ENCODE results near the gene PKP3.
"Not testable (repeated sequence)": the region's sequence is repeated elsewhere in the genome, so short reads cannot be mapped to it uniquely, and the experiment has no call there.

The PKP3 gene

DNA sequence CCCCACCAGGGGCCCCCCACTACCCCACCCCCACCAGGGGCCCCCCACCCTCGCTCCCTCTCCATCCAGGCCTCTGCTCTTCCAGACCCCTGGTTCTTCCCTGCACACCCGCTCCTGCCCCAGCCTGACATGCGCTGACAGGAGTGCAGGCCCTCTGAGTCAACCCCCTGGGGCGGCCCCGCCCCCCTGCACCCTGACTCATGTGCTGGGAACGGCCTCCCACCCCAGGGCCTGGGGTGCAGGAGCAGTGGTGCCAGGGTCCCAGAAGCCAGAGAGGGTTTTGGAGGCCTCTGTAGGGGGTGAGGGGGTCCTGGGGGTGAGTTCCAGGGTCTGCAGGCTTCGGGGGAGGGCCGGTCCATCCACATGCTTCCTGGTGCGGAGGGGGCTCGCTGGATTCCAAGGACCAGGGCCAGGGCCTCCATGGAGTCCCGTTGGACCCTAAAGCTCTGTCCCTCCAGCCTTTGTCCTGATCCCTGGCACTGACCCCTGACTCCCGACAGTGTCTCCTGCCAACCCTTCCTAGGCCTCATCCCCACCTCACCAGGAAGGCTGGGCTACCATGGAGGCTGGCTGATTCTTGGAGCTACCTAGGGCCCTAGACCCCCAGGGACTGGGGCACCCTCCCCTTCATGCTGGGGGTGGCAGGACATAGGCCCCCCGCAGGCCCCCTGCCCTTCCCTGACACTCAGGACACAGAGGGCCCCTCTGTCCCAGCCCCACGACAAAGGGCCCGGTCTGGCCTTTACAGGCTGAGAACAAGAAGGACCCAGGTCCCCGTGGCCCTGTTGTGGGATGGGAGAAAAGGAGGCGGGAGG is 583 bp upstream of the PKP3 start:
- DNase-seq (ENCODE audit: extremely low read depth in 1 of 2, low read depth in 1 of 2), result no peak

DNA sequence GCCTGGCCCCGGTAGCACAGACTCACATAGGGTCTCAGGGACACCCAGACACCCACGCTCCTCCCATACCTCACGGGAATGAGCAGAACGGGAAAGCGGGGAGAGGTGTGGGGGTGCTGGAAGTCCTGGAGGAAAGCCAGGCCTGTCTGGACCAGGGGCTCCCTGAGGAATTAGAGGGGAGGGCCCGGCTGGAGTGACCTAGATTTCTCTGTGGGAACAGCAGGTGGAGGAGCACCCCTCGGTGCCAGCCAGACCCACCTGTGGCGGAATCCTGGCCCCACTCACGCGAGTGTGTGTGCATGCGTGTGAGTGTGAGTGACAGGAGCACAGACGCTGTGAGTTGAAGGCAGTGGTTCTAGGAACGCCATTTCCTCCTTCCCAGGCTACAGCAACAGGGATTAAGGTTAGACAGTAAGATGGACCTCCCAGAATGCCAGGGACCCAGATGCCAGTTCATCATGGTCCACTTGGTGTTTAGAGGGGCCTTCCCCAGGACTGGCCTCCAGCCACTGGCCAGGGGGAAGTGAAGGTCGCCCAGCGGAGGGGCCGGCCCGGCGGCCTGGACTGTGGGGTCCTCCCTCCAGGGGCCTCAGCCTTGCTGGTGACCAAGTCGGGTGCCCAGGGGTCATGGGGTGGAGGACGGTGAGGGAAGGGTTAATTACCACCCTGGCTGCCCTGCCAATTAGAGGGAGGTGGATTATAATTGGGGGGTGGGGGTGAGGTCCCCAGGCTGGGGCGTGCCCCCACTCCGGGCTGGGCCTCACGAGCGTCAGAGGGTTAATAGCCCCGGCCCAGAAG is 1.0 kb downstream of the PKP3 start:
- no peak for DNase-seq (ENCODE audit: extremely low read depth in 1 of 2, low read depth in 1 of 2)

GRCh38 chr11:395866-396265 is 1.9 kb downstream of the PKP3 start:
- DNase-seq (ENCODE audit: extremely low read depth in 1 of 2, low read depth in 1 of 2), result no peak

GRCh38 chr11:396511-396947 is 2.5 kb downstream of the PKP3 start:
- DNase-seq (ENCODE audit: extremely low read depth in 1 of 2, low read depth in 1 of 2), result no peak

GRCh38 chr11:396948-397548 is 3.0 kb downstream of the PKP3 start:
- no peak for DNase-seq (ENCODE audit: extremely low read depth in 1 of 2, low read depth in 1 of 2)

DNA sequence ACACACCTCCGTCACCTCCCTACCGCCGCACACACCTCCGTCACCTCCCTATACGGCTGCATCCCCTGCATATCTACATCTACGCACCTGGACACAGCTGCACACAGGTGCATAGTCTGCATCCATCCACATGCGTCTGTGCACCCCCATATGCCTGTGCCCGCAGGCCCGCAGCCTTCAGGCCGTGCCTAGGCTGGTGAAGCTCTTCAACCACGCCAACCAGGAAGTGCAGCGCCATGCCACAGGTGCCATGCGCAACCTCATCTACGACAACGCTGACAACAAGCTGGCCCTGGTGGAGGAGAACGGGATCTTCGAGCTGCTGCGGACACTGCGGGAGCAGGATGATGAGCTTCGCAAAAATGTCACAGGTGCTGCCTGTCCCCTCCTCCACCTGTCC is 4.8 kb downstream of the PKP3 start:
- no peak for DNase-seq (ENCODE audit: extremely low read depth in 1 of 2, low read depth in 1 of 2)

DNA sequence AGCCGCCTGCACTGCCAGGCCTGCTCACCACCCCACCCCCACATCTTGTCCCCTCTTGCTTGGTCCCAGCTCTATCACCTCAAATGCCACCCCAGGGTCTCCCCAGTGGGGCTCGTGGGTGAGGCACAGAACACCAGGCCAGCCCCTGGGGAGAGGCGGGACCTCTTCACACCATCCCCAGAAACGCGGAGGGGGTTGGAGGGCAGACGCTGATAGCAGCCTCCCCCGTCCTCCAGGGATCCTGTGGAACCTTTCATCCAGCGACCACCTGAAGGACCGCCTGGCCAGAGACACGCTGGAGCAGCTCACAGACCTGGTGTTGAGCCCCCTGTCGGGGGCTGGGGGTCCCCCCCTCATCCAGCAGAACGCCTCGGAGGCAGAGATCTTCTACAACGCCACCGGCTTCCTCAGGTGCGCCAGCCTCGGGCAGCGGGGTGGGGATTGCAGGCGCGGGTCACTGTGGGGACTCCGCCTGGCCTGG is 5.8 kb downstream of the PKP3 start:
- no peak for DNase-seq (ENCODE audit: extremely low read depth in 1 of 2, low read depth in 1 of 2)

DNA sequence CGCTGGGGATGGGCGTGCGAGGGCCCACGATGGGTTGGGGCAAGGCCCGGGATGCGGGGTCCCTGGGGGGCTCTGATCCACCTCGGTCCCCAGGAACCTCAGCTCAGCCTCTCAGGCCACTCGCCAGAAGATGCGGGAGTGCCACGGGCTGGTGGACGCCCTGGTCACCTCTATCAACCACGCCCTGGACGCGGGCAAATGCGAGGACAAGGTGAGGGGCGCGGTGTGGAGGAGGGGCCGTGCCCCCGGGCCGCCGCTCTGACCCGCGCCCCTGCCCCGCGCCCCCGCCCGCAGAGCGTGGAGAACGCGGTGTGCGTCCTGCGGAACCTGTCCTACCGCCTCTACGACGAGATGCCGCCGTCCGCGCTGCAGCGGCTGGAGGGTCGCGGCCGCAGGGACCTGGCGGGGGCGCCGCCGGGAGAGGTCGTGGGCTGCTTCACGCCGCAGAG is 6.3 kb downstream of the PKP3 start:
- DNase-seq (ENCODE audit: extremely low read depth in 1 of 2, low read depth in 1 of 2), result no peak

- DNase-seq (ENCODE audit: extremely low read depth in 1 of 2, low read depth in 1 of 2), result not testable (repeated sequence)
Observed at GRCh38 chr11:401196-401595, 7.2 kb downstream of the PKP3 start.

DNA sequence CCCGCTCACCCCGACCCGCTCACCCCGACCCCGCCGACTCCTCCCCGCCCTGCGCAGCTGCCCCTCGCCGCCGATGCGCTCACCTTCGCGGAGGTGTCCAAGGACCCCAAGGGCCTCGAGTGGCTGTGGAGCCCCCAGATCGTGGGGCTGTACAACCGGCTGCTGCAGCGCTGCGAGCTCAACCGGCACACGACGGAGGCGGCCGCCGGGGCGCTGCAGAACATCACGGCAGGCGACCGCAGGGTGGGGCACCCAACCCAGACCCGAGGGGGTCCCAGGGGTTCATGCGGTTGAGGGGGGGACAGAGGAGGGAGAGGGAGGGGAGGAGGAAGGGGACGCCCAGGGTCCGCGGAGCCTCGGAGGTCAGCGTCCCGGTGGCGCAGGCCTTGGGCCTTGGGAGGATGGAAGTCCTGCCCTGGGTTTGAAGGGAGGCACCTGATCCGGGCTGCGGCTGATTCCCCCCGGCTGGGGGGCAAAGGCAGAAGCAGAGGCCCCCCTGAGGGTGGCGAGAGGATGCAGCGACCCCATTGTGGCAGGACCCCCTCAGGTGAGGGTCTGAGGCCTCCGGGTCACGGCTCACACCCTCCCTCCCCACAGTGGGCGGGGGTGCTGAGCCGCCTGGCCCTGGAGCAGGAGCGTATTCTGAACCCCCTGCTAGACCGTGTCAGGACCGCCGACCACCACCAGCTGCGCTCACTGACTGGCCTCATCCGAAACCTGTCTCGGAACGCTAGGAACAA is 9.2 kb downstream of the PKP3 start:
- DNase-seq (ENCODE audit: extremely low read depth in 1 of 2, low read depth in 1 of 2), result no peak

DNA sequence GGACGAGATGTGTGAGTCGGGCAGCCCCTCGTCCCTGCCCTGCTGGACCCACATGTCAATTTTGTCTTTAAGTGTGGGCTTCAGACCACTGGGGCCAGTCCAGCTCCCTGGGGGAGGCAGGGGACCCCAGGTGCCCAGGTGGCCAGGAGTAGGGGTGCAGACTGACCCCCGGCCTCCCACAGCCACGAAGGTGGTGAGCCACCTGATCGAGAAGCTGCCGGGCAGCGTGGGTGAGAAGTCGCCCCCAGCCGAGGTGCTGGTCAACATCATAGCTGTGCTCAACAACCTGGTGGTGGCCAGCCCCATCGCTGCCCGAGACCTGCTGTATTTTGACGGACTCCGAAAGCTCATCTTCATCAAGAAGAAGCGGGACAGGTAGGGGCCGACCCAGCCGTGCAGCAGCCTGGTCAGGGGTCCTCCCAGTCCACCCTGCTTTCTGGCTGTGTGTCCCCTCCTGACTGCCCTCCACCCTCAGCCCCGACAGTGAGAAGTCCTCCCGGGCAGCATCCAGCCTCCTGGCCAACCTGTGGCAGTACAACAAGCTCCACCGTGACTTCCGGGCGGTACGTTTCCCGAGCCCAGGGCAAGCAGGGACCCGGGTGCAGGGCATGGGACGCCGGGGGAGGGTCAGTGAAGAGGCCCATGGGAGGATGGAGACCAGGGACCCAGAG is 9.9 kb downstream of the PKP3 start:
- DNase-seq (ENCODE audit: extremely low read depth in 1 of 2, low read depth in 1 of 2), result no peak

GRCh38 chr11:404551-405264 is 10.7 kb downstream of the PKP3 start:
- DNase-seq (ENCODE audit: extremely low read depth in 1 of 2, low read depth in 1 of 2), result no peak

- DNase-seq (ENCODE audit: extremely low read depth in 1 of 2, low read depth in 1 of 2), result no peak
Observed at GRCh38 chr11:405323-405953, 11.4 kb downstream of the PKP3 start.

- DNase-seq (ENCODE audit: extremely low read depth in 1 of 2, low read depth in 1 of 2), result no peak
Observed at GRCh38 chr11:405954-406795, 12.2 kb downstream of the PKP3 start.

DNA sequence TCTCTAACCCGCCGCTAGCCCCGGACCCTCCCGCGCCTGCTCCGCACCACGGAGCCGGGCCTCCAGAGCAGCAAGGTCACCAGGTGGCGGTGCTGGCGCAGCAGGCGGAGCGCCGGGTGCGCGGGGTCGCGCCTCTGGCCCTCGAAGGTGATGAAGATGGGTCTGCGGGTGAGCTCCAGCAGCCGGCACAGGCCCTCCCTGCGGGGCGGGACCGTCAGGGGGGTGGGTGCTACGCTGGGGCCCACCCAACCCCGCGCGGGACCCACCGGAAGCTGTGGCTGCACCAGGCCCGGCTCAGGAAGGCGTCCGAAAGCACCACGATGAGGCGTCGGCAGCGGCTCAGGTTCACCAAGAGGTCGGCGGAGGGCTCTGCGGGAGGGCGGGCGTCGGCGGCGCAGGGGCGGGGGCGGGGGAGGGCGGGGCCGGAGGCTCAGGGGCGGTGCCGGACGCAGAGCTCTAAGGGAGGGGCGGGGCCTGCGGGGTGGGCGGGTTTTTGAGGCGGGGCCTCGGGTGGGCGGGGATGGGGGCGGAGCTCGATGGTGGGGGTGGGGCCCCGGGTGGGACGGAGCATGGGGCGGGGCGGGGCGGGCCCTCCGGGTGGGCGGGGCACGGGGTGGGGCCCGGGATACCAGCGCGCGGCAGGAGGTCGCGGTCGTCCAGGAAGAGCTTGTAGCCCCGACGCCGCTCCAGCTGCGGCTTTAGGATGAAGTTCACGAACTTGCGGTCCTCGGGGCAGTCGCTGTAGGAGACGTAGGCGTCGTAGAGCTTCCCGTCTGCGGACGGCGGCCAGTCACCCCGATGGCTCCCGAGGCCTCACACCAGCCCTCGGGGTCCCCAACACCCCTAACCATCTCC is 13.0 kb downstream of the PKP3 start:
- DNase-seq (ENCODE audit: extremely low read depth in 1 of 2, low read depth in 1 of 2), result peak; percentile 86 to 87

- DNase-seq (ENCODE audit: extremely low read depth in 1 of 2, low read depth in 1 of 2), result no peak
Observed at GRCh38 chr11:407651-408123, 13.7 kb downstream of the PKP3 start.

Measured in activated CD8-positive, alpha-beta memory T cell treated with anti-CD3 and anti-CD28 coated beads for 1 hour (primary cell).